ENCODE data around the gene KDM5A. TPM values are rescaled to one million over a fixed set of nuclear protein-coding genes. Genes with fewer than 3 reads are reported as not detected.

KDM5A gene
- total and polyA plus RNA-seq, 2 experiments from 2014 or later, result 47.1 to 48.3 TPM

DNA sequence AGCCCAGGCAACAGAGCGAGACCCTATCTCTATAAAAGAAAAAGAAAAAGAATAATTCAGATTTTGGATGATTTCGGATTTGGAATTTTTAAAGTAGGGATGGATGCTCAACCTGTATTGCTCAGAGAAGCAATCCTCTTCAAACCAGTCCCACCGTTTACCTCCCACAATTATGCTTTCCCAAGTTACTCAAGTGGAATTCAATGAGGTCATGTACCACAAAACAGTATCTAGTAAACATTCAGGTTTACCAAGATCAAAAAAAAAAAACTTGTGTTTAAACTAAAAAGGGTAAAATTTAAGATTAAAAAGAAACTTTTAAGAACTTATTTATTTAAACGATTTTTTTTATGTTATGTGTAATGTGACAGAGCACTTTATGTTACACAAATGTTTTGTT lies 2.5 kb downstream of the KDM5A start:
- peaks cover 12% of the 10 kb centered on the region for H3K4me1 Mint-ChIP-seq
- H3K27me3 ChIP-seq (ENCODE audit: insufficient read depth), result no peaks in the 10 kb centered on the region
- no peaks in the 10 kb centered on the region; the same call in 1 of the 2 replicates for H4K20me1 ChIP-seq (replicated peaks; ENCODE audit: insufficient read depth)
- H2AFZ ChIP-seq, result no peak overlapping the region
- H3K4me2 ChIP-seq, result 0 out of 2 replicates have a peak overlapping the region, but pooled peaks have one; percentile 99
- H3K27me3 Mint-ChIP-seq (ENCODE audit: insufficient read depth, low read depth, poor library complexity), result peaks cover 9% of the 10 kb centered on the region
- ATAC-seq (no peak), DNase-seq (ENCODE audit: low spot score) (no peak)
- no peaks in the 10 kb centered on the region for H3F3A ChIP-seq (replicated peaks; ENCODE audit: low read depth)
- peaks cover 39% of the 10 kb centered on the region for H3K36me3 Mint-ChIP-seq (ENCODE audit: low read depth)
- peaks cover 26% of the 10 kb centered on the region; the same call in 1 of the 2 replicates for H3K36me3 ChIP-seq (ENCODE audit: insufficient read depth)
- H3K27ac Mint-ChIP-seq, result no peak overlapping the region
- no peaks in the 10 kb centered on the region; the same call in 2 of the 3 replicates for H3K9me3 Mint-ChIP-seq
- H3K4me3 ChIP-seq, result no peak overlapping the region
- TF ChIP-seq, protein P1, sequence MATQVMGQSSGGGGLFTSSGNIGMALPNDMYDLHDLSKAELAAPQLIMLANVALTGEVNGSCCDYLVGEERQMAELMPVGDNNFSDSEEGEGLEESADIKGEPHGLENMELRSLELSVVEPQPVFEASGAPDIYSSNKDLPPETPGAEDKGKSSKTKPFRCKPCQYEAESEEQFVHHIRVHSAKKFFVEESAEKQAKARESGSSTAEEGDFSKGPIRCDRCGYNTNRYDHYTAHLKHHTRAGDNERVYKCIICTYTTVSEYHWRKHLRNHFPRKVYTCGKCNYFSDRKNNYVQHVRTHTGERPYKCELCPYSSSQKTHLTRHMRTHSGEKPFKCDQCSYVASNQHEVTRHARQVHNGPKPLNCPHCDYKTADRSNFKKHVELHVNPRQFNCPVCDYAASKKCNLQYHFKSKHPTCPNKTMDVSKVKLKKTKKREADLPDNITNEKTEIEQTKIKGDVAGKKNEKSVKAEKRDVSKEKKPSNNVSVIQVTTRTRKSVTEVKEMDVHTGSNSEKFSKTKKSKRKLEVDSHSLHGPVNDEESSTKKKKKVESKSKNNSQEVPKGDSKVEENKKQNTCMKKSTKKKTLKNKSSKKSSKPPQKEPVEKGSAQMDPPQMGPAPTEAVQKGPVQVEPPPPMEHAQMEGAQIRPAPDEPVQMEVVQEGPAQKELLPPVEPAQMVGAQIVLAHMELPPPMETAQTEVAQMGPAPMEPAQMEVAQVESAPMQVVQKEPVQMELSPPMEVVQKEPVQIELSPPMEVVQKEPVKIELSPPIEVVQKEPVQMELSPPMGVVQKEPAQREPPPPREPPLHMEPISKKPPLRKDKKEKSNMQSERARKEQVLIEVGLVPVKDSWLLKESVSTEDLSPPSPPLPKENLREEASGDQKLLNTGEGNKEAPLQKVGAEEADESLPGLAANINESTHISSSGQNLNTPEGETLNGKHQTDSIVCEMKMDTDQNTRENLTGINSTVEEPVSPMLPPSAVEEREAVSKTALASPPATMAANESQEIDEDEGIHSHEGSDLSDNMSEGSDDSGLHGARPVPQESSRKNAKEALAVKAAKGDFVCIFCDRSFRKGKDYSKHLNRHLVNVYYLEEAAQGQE (IDR thresholded peaks at IDR 0.05; ENCODE audit: unreplicated experiment), result no peak
- TF ChIP-seq, protein P2, sequence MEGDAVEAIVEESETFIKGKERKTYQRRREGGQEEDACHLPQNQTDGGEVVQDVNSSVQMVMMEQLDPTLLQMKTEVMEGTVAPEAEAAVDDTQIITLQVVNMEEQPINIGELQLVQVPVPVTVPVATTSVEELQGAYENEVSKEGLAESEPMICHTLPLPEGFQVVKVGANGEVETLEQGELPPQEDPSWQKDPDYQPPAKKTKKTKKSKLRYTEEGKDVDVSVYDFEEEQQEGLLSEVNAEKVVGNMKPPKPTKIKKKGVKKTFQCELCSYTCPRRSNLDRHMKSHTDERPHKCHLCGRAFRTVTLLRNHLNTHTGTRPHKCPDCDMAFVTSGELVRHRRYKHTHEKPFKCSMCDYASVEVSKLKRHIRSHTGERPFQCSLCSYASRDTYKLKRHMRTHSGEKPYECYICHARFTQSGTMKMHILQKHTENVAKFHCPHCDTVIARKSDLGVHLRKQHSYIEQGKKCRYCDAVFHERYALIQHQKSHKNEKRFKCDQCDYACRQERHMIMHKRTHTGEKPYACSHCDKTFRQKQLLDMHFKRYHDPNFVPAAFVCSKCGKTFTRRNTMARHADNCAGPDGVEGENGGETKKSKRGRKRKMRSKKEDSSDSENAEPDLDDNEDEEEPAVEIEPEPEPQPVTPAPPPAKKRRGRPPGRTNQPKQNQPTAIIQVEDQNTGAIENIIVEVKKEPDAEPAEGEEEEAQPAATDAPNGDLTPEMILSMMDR (conservative IDR thresholded peaks at IDR 0.05; ENCODE audit: low read depth in 2 of 2), result no peak
- TF ChIP-seq, protein P3, sequence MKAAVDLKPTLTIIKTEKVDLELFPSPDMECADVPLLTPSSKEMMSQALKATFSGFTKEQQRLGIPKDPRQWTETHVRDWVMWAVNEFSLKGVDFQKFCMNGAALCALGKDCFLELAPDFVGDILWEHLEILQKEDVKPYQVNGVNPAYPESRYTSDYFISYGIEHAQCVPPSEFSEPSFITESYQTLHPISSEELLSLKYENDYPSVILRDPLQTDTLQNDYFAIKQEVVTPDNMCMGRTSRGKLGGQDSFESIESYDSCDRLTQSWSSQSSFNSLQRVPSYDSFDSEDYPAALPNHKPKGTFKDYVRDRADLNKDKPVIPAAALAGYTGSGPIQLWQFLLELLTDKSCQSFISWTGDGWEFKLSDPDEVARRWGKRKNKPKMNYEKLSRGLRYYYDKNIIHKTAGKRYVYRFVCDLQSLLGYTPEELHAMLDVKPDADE (IDR thresholded peaks at IDR 0.05), result no peak
- TF ChIP-seq JUNB (IDR thresholded peaks at IDR 0.05; ENCODE audit: unreplicated experiment) (no peak), EZH2phosphoT487 (IDR thresholded peaks at IDR 0.05; ENCODE audit: unreplicated experiment) (no peak), NANOG (IDR thresholded peaks at IDR 0.05; ENCODE audit: borderline replicate concordance) (no peak), CREB1 (CRISPR knock-in tag; IDR thresholded peaks at IDR 0.05; ENCODE audit: low read depth) (no peak), EZH2 (IDR thresholded peaks at IDR 0.05; ENCODE audit: low read depth, unreplicated experiment) (no peak), STAT1 (IDR thresholded peaks at IDR 0.05; ENCODE audit: unreplicated experiment) (no peak), ZNF114 (CRISPR knock-in tag; IDR thresholded peaks at IDR 0.05) (no peak), ZNF462 (CRISPR knock-in tag; IDR thresholded peaks at IDR 0.05) (no peak), POLR2AphosphoS5 (IDR thresholded peaks at IDR 0.05; ENCODE audit: low read depth) (no peak), ZNF331 (CRISPR knock-in tag; IDR thresholded peaks at IDR 0.05; ENCODE audit: low read depth) (no peak)
- H3K4me3 Mint-ChIP-seq, result 0 out of 3 replicates have a peak overlapping the region, but pooled peaks have one; percentile 12
- peaks cover 8% of the 10 kb centered on the region; the same call in 1 of the 2 replicates for H3K4me1 ChIP-seq (ENCODE audit: insufficient read depth)
- H3K9me2 ChIP-seq (ENCODE audit: insufficient read depth), result no peaks in the 10 kb centered on the region
- H3K79me2 ChIP-seq (replicated peaks; ENCODE audit: insufficient read depth), result peaks cover 55% of the 10 kb centered on the region
- no peak overlapping the region for H3K27ac ChIP-seq (ENCODE audit: low read depth)
